Endothelial cell of umbilical vein (primary cell): Measurements from ENCODE around the gene MINDY4B. TPM values are rescaled to one million over a fixed set of nuclear protein-coding genes. Genes with fewer than 3 reads are reported as not detected.

ENCODE experiments used
- BruUV-seq: library from RNA; stranded (reverse); fragments of 400-500 nt; replicated peaks from 2 replicates; lab custom pipeline; 2021; lab: Mats Ljungman, UMichigan
- CTCF ChIA-PET: fragments of 300-600, 350-600 bp; sonication (Branson Sonifier 250); formaldehyde crosslinking; loops from one replicate; lab custom pipeline; 2021; ENCODE audit warnings: antibody characterized with exemption, inconsistent platforms; lab: Charles Lee
- POLR2A ChIA-PET: fragments of 300-600, 350-600 bp; sonication (Branson Sonifier 250); formaldehyde crosslinking; loops from one replicate; lab custom pipeline; 2021; ENCODE audit warnings: antibody characterized with exemption, inconsistent platforms; lab: Charles Lee
- DNase-seq: peaks from one replicate; pipeline ENCODE4 v3.0.0-alpha.2; 2011; ENCODE audit warnings: low read depth, low spot score
- FAIRE-seq: peaks from 2 replicates; lab custom pipeline; 2011; peaks lifted over from hg19 to GRCh38; lab: Jason Lieb, UNC
- H2AFZ ChIP-seq: 2 replicates; pipeline ENCODE4 v1.6.0; 2012; ENCODE audit warnings: low read depth, low read length, control low read depth, inconsistent platforms
- H3K27ac ChIP-seq: 2 replicates; pipeline ENCODE4 v1.5.1; 2011; ENCODE audit warnings: low read depth, mild to moderate bottlenecking, control low read depth, low read length, moderate library complexity; ENCODE audit not compliant: insufficient read depth
- H3K27me3 ChIP-seq, 2 experiments: 2 replicates each; pipeline versions ENCODE4 v1.6.0 to v1.6.1; 2011; ENCODE audit warnings: low read length in 2 of 2, mixed read lengths in 1 of 2; ENCODE audit not compliant: control insufficient read depth in 2 of 2, insufficient read depth in 2 of 2
- H3K36me3 ChIP-seq, 2 experiments: 2 replicates in 1 of 2; 3 replicates in 1 of 2; pipeline ENCODE4 v1.5.1; 2011; ENCODE audit warnings: low read length in 2 of 2, mild to moderate bottlenecking in 1 of 2, moderate library complexity in 1 of 2; ENCODE audit not compliant: control insufficient read depth in 2 of 2, insufficient read depth in 2 of 2; ENCODE audit errors: extremely low read depth in 1 of 2
- H3K4me1 ChIP-seq: 3 replicates; pipeline ENCODE4 v1.5.1; 2011; ENCODE audit warnings: mild to moderate bottlenecking, low read length; ENCODE audit not compliant: control insufficient read depth, insufficient read depth; ENCODE audit errors: extremely low read depth
- H3K4me2 ChIP-seq: 2 replicates; pipeline ENCODE4 v1.6.1; 2011; ENCODE audit warnings: low read length, control low read depth, mixed read lengths; ENCODE audit not compliant: insufficient read depth
- H3K4me3 ChIP-seq, 3 experiments: fragments of 200-600 bp in 1 of 3; sonication (generic), shearing (Covaris generic) in 1 of 3; replicated peaks in 1 of 3; 2 replicates each; pipeline ENCODE4 v1.5.1; 2011 to 2016; ENCODE audit warnings: control low read depth in 3 of 3, low read length in 3 of 3, mild to moderate bottlenecking in 2 of 3, inconsistent platforms in 1 of 3, low read depth in 1 of 3, moderate library complexity in 1 of 3; ENCODE audit not compliant: insufficient read depth in 1 of 3
- H3K79me2 ChIP-seq: 2 replicates; pipeline ENCODE4 v1.6.0; 2012; ENCODE audit warnings: low read length, inconsistent platforms; ENCODE audit not compliant: control insufficient read depth, insufficient read depth
- H3K9ac ChIP-seq: replicated peaks from 2 replicates; pipeline ENCODE3; 2011; ENCODE audit warnings: low read length, control low read depth; ENCODE audit not compliant: insufficient read depth; ENCODE audit errors: extremely low read depth
- H3K9me1 ChIP-seq: replicated peaks from 3 replicates; pipeline ENCODE4 v1.6.0; 2011; ENCODE audit warnings: mild to moderate bottlenecking, low read length; ENCODE audit not compliant: control insufficient read depth, insufficient read depth; ENCODE audit errors: extremely low read depth
- H3K9me3 ChIP-seq: replicated peaks from 2 replicates; pipeline ENCODE4 v1.5.1; 2012; ENCODE audit warnings: low read length, inconsistent platforms; ENCODE audit not compliant: control insufficient read depth, insufficient read depth
- H4K20me1 ChIP-seq: replicated peaks from 2 replicates; pipeline ENCODE3; 2011; ENCODE audit warnings: mild to moderate bottlenecking, low read length; ENCODE audit not compliant: control insufficient read depth, insufficient read depth; ENCODE audit errors: extremely low read depth
- CTCF ChIP-seq, 2 donors: IDR thresholded peaks; 1 replicate in 1 of 2; 2 replicates in 1 of 2; pipeline ENCODE4 v1.5.1; 2011; ENCODE audit warnings: low read length in 2 of 2, mild to moderate bottlenecking in 2 of 2, moderate library complexity in 2 of 2, control low read depth in 1 of 2, inconsistent platforms in 1 of 2, low read depth in 1 of 2; ENCODE audit not compliant: insufficient read depth in 1 of 2; ENCODE audit errors: extremely low read depth in 1 of 2
- EZH2 ChIP-seq: IDR thresholded peaks from 2 replicates; pipeline ENCODE4 v1.6.1; 2012; ENCODE audit warnings: borderline replicate concordance, low read depth, mild to moderate bottlenecking, moderate library complexity, low read length, inconsistent platforms; ENCODE audit not compliant: severe bottlenecking
- FOS ChIP-seq: IDR thresholded peaks from 2 replicates; pipeline ENCODE4 v1.6.1; 2011; ENCODE audit warnings: mild to moderate bottlenecking, low read length, moderate library complexity, borderline replicate concordance; ENCODE audit not compliant: insufficient read depth
- GATA2 ChIP-seq: IDR thresholded peaks from 2 replicates; pipeline ENCODE4 v1.7.0; 2011; ENCODE audit warnings: low read depth, mild to moderate bottlenecking, moderate library complexity, mixed read lengths, low read length; ENCODE audit not compliant: insufficient read length, insufficient read depth
- JUN ChIP-seq: IDR thresholded peaks from 2 replicates; pipeline ENCODE4 v1.6.1; 2011; ENCODE audit warnings: borderline replicate concordance, low read depth; ENCODE audit not compliant: insufficient read length, insufficient read depth
- MYC ChIP-seq: IDR thresholded peaks from one replicate; pipeline ENCODE4 v1.6.1; 2011; ENCODE audit warnings: mild to moderate bottlenecking, low read depth, low read length
- POLR2A ChIP-seq: IDR thresholded peaks from 2 replicates; pipeline ENCODE4 v1.6.1; 2012; ENCODE audit warnings: low read depth, mild to moderate bottlenecking, control low read depth, low read length
- POLR2AphosphoS5 ChIP-seq: IDR thresholded peaks from 2 replicates; pipeline ENCODE4 v1.6.1; 2012; ENCODE audit warnings: low read depth, mild to moderate bottlenecking, control low read depth, low read length, moderate library complexity; ENCODE audit not compliant: insufficient read depth
- dilution Hi-C: fragments of 300-500 bp; cut with MboI; formaldehyde crosslinking; loops from one replicate; pipeline ENCODE4 v1.15.0; 2019; ENCODE audit warnings: low sequenced_read_pairs; ENCODE audit not compliant: extremely low pct_ligation_motif_present
- intact Hi-C: fragments of 100-400 bp; cut with micrococcal nuclease; formaldehyde crosslinking; loops from one replicate; pipeline ENCODE4 v1.10.0; 2022
- polyA plus RNA-seq, 4 experiments: library from polyadenylated mRNA; depleted of rRNA in 3 of 4; stranded (reverse) in 3 of 4; unstranded in 1 of 4; fragments of >200 nt; gene quantifications; 2 replicates each; pipeline versions ENCODE4 v1.2.1 to v1.2.3, GENCODE V29; 2011 to 2012; ENCODE audit warnings: missing spikeins in 1 of 4
- total RNA-seq: library from RNA; stranded (reverse); gene quantifications from 2 replicates; pipeline ENCODE4 v1.2.3, GENCODE V29; 2021
- TF ChIP-seq, protein P1 (sequence below): IDR thresholded peaks from 2 replicates; pipeline ENCODE4 v1.6.1; 2011; ENCODE audit not compliant: insufficient read depth, insufficient read length

Gene MINDY4B
- total and polyA plus RNA-seq, 2 donors (not counting 3 experiments of a cell fraction or from before 2014, with no cell fraction given): not detected

GRCh38 chr3:150936693-150937092 lies 31.5 kb upstream of the MINDY4B start:
- H3K9me1 ChIP-seq: no peaks in the 10 kb centered on the region
- H3K4me2 ChIP-seq: no peak overlapping the region
- no peak overlapping the region for H2AFZ ChIP-seq
- FAIRE-seq (no peak), DNase-seq (no peak)
- H3K36me3 ChIP-seq: no peaks in the 10 kb centered on the region
- BruUV-seq: no TSS peak
- ChIA-PET CTCF (interaction anchor here (1.0 kb wide), 1 partner anchor 30 kb away, joined by 3 read pairs; no protein-coding TSS in a partner anchor), POLR2A (no interaction called here)
- H3K9me3 ChIP-seq: no peaks in the 10 kb centered on the region
- H3K4me1 ChIP-seq: no peaks in the 10 kb centered on the region
- no peak overlapping the region for H3K4me3 ChIP-seq
- TF ChIP-seq JUN (no peak), POLR2AphosphoS5 (no peak), FOS (no peak), EZH2 (no peak), POLR2A (no peak), MYC (no peak), GATA2 (no peak), CTCF (IDR thresholded peaks at IDR 0.05; ENCODE audit: extremely low read depth in 1 of 2, insufficient read depth in 1 of 2, low read depth in 1 of 2, low read length in 2 of 2) (no peak)
- TF ChIP-seq, protein P1, sequence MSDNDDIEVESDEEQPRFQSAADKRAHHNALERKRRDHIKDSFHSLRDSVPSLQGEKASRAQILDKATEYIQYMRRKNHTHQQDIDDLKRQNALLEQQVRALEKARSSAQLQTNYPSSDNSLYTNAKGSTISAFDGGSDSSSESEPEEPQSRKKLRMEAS: no peak
- no peak overlapping the region for H3K9ac ChIP-seq
- H3K79me2 ChIP-seq: no peaks in the 10 kb centered on the region
- no peaks in the 10 kb centered on the region for H4K20me1 ChIP-seq
- dilution Hi-C loops: no loop called here
- intact Hi-C loops: no loop called here
- H3K27ac ChIP-seq: no peak overlapping the region
- H3K27me3 ChIP-seq: peaks cover 0 to 9% of the 10 kb centered on the region in 2 experiments
